Vagina (tissue), 2 donors: ENCODE data around the gene UCP3.

Experiments
- CTCF ChIP-seq, 3 experiments: fragments of 450-650 bp in 2 of 3; fragments of 200-600 bp in 1 of 3; sonication (generic) in 1 of 3; IDR thresholded peaks; one replicate each; pipeline ENCODE4 v1.5.1; 2017 to 2019; ENCODE audit warnings: antibody characterized with exemption in 3 of 3, mild to moderate bottlenecking in 2 of 3, moderate library complexity in 2 of 3
- POLR2A ChIP-seq, 2 donors: fragments of 450-650 bp; IDR thresholded peaks; one replicate each; pipeline ENCODE4 v1.6.1; 2017; ENCODE audit warnings: antibody characterized with exemption in 2 of 2, mild to moderate bottlenecking in 2 of 2, moderate library complexity in 2 of 2

DNA sequence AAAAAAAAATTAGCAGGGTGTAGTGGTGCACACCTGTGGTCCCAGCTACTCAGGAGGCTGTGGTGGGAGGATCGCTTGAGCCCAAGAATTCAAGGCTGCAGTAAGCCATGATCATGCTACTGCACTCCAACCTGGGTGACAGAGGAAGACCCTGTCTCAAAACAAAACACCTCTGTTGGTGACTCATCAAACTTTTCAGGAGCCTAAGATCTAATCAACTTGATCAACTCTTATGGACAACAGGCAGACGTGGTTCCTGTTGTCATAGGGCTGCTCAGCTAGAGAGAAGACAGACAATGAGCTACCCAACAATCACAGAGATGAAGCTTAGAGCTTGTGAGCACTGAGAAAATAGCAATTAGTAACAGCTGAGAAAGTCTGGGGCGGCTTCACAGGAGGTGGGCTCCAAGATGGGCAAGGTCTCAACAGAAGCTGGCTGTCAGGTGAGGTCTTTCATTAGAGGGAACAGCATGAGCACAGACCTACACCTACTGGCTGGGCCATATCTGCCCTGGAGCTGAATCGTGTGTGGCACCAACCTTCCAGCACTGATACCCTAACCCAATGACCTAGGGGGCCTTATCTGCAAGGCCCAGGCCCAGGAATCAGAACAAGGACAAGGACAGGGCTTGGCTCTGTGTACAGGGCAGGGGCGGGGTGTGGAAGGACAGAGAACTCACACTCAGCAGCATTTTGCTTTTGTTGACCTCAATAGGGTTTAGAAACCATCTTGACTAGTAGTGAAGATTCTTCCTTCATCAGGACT, 7.2 kb upstream of the UCP3 start:
- TF ChIP-seq CTCF (IDR thresholded peaks at IDR 0.05) (no peak), POLR2A (IDR thresholded peaks at IDR 0.05) (no peak)
